H1 (cell line): ENCODE data around the gene FGGY. TPM values are rescaled to one million over a fixed set of nuclear protein-coding genes. Genes with fewer than 3 reads are reported as not detected.
A peak's percentile ranks its signal among the peaks of the same experiment; 100 is the strongest.

Source experiments
- CTCF ChIA-PET: fragments of 300-600 bp; sonication (Branson Sonifier 250); formaldehyde crosslinking; loops from one replicate; lab custom pipeline; 2021; ENCODE audit not compliant: partially characterized antibody; lab: Charles Lee
- POLR2A ChIA-PET: fragments of 300-600 bp; sonication (Branson Sonifier 250); formaldehyde crosslinking; loops from one replicate; lab custom pipeline; 2021; ENCODE audit warnings: inconsistent platforms; ENCODE audit not compliant: partially characterized antibody; lab: Charles Lee
- DNase-seq, 2 experiments: peaks; one replicate each; pipeline versions ENCODE4 v3.0.0 to v3.0.0-alpha.2; 2010 to 2022; ENCODE audit warnings: low spot score in 2 of 2, low read depth in 1 of 2, mixed read lengths in 1 of 2
- FAIRE-seq: peaks from 2 replicates; lab custom pipeline; 2011; peaks lifted over from hg19 to GRCh38; lab: Jason Lieb, UNC
- H2AFZ ChIP-seq: 2 replicates; pipeline ENCODE4 v1.8.1; 2012; ENCODE audit warnings: low read length, inconsistent platforms
- H2AK5ac ChIP-seq: 2 replicates; pipeline ENCODE4 v1.6.1; 2013; ENCODE audit warnings: low read depth, low read length
- H2BK120ac ChIP-seq: replicated peaks from 2 replicates; pipeline ENCODE3; 2013; ENCODE audit warnings: low read depth, low read length, inconsistent platforms
- H2BK12ac ChIP-seq: 2 replicates; pipeline ENCODE4 v1.6.1; 2013; ENCODE audit warnings: low read depth, low read length
- H2BK15ac ChIP-seq: 2 replicates; pipeline ENCODE4 v1.6.1; 2013; ENCODE audit warnings: low read length
- H2BK20ac ChIP-seq: 2 replicates; pipeline ENCODE4 v1.6.1; 2013; ENCODE audit warnings: low read length
- H2BK5ac ChIP-seq: 2 replicates; pipeline ENCODE4 v1.6.1; 2013; ENCODE audit warnings: low read depth, low read length
- H3K14ac ChIP-seq: 2 replicates; pipeline ENCODE4 v1.6.1; 2013; ENCODE audit warnings: inconsistent platforms; ENCODE audit not compliant: insufficient read length
- H3K18ac ChIP-seq: 2 replicates; pipeline ENCODE4 v1.6.1; 2013; ENCODE audit warnings: low read length; ENCODE audit errors: extremely low read depth
- H3K23ac ChIP-seq: 2 replicates; pipeline ENCODE4 v1.6.1; 2013; ENCODE audit warnings: inconsistent platforms; ENCODE audit not compliant: insufficient read length
- H3K23me2 ChIP-seq: 2 replicates; pipeline ENCODE4 v1.6.1; 2013; ENCODE audit warnings: low read depth, low read length
- H3K27ac ChIP-seq: 2 replicates; pipeline ENCODE4 v1.6.1; 2011; ENCODE audit warnings: low read depth, low read length, inconsistent platforms
- H3K27me3 ChIP-seq, 4 experiments: replicated peaks in 1 of 4; 1 replicate in 1 of 4; 2 replicates in 3 of 4; pipeline versions ENCODE4 v1.6.1 to v1.8.1; 2011 to 2013; ENCODE audit warnings: low read length in 3 of 4, mild to moderate bottlenecking in 3 of 4, inconsistent platforms in 2 of 4, mixed read lengths in 2 of 4, moderate library complexity in 1 of 4; ENCODE audit not compliant: control insufficient read depth in 3 of 4, insufficient read depth in 3 of 4; ENCODE audit errors: extremely low read depth in 1 of 4
- H3K36me3 ChIP-seq, 4 experiments: 2 replicates each; pipeline versions ENCODE4 v1.6.1 to v1.8.1; 2011 to 2013; ENCODE audit warnings: mild to moderate bottlenecking in 4 of 4, low read length in 3 of 4, moderate library complexity in 2 of 4, control low read depth in 1 of 4, inconsistent platforms in 1 of 4; ENCODE audit not compliant: insufficient read depth in 4 of 4, control insufficient read depth in 2 of 4
- H3K4ac ChIP-seq: replicated peaks from 2 replicates; pipeline ENCODE3; 2013; ENCODE audit warnings: low read length, low read depth, mixed read lengths, inconsistent platforms; ENCODE audit not compliant: insufficient read length
- H3K4me1 ChIP-seq, 4 experiments: replicated peaks in 1 of 4; 1 replicate in 1 of 4; 2 replicates in 3 of 4; pipeline versions ENCODE4 v1.6.1 to v1.8.1; 2011 to 2013; ENCODE audit warnings: low read length in 3 of 4, inconsistent platforms in 2 of 4, mixed read lengths in 1 of 4; ENCODE audit not compliant: insufficient read depth in 4 of 4, control insufficient read depth in 3 of 4
- H3K4me2 ChIP-seq, 2 experiments: 2 replicates each; pipeline versions ENCODE4 v1.6.1 to v1.8.1; 2011 to 2013; ENCODE audit warnings: low read depth in 2 of 2, low read length in 2 of 2, control low read depth in 1 of 2, inconsistent platforms in 1 of 2, mild to moderate bottlenecking in 1 of 2; ENCODE audit not compliant: insufficient read depth in 1 of 2
- H3K4me3 ChIP-seq, 4 experiments: fragments of 200-600, 300-600 bp in 1 of 4; sonication (generic), shearing (Covaris generic), sonication (Bioruptor Twin) in 1 of 4; 2 replicates each; pipeline versions ENCODE4 v1.5.1 to v1.8.1; 2011 to 2016; ENCODE audit warnings: low read length in 4 of 4, low read depth in 3 of 4, control low read depth in 2 of 4, inconsistent platforms in 2 of 4, mild to moderate bottlenecking in 2 of 4, mixed read lengths in 1 of 4, moderate library complexity in 1 of 4; ENCODE audit not compliant: insufficient read depth in 2 of 4; ENCODE audit errors: extremely low read depth in 1 of 4
- H3K56ac ChIP-seq: replicated peaks from 2 replicates; pipeline ENCODE3; 2013; ENCODE audit warnings: low read depth, mild to moderate bottlenecking, mixed read lengths, low read length, inconsistent platforms; ENCODE audit not compliant: insufficient read length
- H3K79me1 ChIP-seq: 2 replicates; pipeline ENCODE4 v1.6.1; 2013; ENCODE audit warnings: low read depth, low read length, control low read depth
- H3K79me2 ChIP-seq, 2 experiments: 2 replicates each; pipeline versions ENCODE4 v1.6.1 to v1.8.1; 2012 to 2013; ENCODE audit warnings: low read length in 2 of 2, mild to moderate bottlenecking in 2 of 2, inconsistent platforms in 1 of 2; ENCODE audit not compliant: insufficient read depth in 2 of 2, control insufficient read depth in 1 of 2
- H3K9ac ChIP-seq, 4 experiments: replicated peaks in 1 of 4; 1 replicate in 1 of 4; 2 replicates in 3 of 4; pipeline versions ENCODE4 v1.6.1 to v1.8.1; 2011 to 2013; ENCODE audit warnings: low read depth in 3 of 4, low read length in 3 of 4, control low read depth in 2 of 4, mild to moderate bottlenecking in 2 of 4, moderate library complexity in 2 of 4, inconsistent platforms in 1 of 4; ENCODE audit errors: extremely low read depth in 1 of 4
- H3K9me3 ChIP-seq, 2 experiments: 2 replicates each; pipeline versions ENCODE4 v1.6.1 to v1.8.1; 2012 to 2013; ENCODE audit warnings: mild to moderate bottlenecking in 2 of 2, moderate library complexity in 2 of 2, control low read depth in 1 of 2, inconsistent platforms in 1 of 2, low read depth in 1 of 2, low read length in 1 of 2, mixed read lengths in 1 of 2; ENCODE audit not compliant: insufficient read depth in 2 of 2
- H4K20me1 ChIP-seq, 2 experiments: replicated peaks in 1 of 2; 2 replicates each; pipeline versions ENCODE3 to v1.8.1; 2011 to 2013; ENCODE audit warnings: inconsistent platforms in 2 of 2, low read length in 2 of 2, mild to moderate bottlenecking in 1 of 2; ENCODE audit not compliant: insufficient read depth in 2 of 2, control insufficient read depth in 1 of 2
- H4K5ac ChIP-seq: 2 replicates; pipeline ENCODE4 v1.6.1; 2013; ENCODE audit warnings: low read length, low read depth, mixed read lengths, inconsistent platforms; ENCODE audit not compliant: insufficient read length
- H4K8ac ChIP-seq: 2 replicates; pipeline ENCODE4 v1.8.0; 2013; ENCODE audit warnings: mild to moderate bottlenecking, moderate library complexity, low read length, inconsistent platforms; ENCODE audit not compliant: insufficient read depth; ENCODE audit errors: extremely low read depth
- H4K91ac ChIP-seq: replicated peaks from 2 replicates; pipeline ENCODE3; 2013; ENCODE audit warnings: low read length, mixed read lengths, inconsistent platforms; ENCODE audit not compliant: insufficient read length
- ATF3 ChIP-seq: IDR thresholded peaks from 2 replicates; pipeline ENCODE4 v1.6.1; 2011; ENCODE audit warnings: low read depth, mild to moderate bottlenecking, low read length; ENCODE audit not compliant: insufficient read depth
- SUZ12 ChIP-seq: fragments of 200-600 bp; sonication (generic); IDR thresholded peaks from 2 replicates; pipeline ENCODE4 v1.6.1; 2012; ENCODE audit warnings: mild to moderate bottlenecking, inconsistent platforms, low read length, moderate library complexity, mixed read lengths
- WGBS, 2 experiments: shearing (Covaris generic) in 1 of 2; methylation state at CpG; one replicate each; pipeline versions ENCODE4 v1.1.6 to v1.1.7; 2013 to 2015; ENCODE audit warnings: low lambda C conversion rate in 2 of 2, mixed read lengths in 2 of 2, inconsistent platforms in 1 of 2, low coverage in 1 of 2, missing lambda C conversion rate in 1 of 2; ENCODE audit not compliant: insufficient replicate concordance in 2 of 2, insufficient coverage in 1 of 2, insufficient read length in 1 of 2; ENCODE audit errors: extremely low coverage in 1 of 2, missing lambda C conversion rate in 1 of 2; 5-methylcytosine and 5-hydroxymethylcytosine counted together
- polyA plus RNA-seq, 7 experiments: library from polyadenylated mRNA; depleted of rRNA in 3 of 7; stranded (reverse) in 5 of 7; unstranded in 2 of 7; fragments of >200 nt in 5 of 7; fragments of 200-250 nt in 2 of 7; gene quantifications; 1 replicate in 5 of 7; 2 replicates in 1 of 7; 4 replicates in 1 of 7; pipeline versions ENCODE4 v1.2.1 to v1.2.3, GENCODE V29; 2011 to 2013; ENCODE audit warnings: missing spikeins in 2 of 7, mixed read lengths in 2 of 7
- total RNA-seq: library from RNA; stranded (reverse); fragmentation: NEBNext Ultra II Directional; extraction: Animal tissue kit (Norgen Biotek cat#: 25700); gene quantifications from 2 replicates; pipeline ENCODE4 v1.2.1, GENCODE V29; 2021

FGGY gene
- total and polyA plus RNA-seq, 2 of the 8 experiments (the other 6 are each of a cell fraction or from before 2014, with no cell fraction given): 10.3 to 12.5 TPM

GRCh38 chr1:59294423-59294822 lies 2.5 kb upstream of the FGGY start:
- Histone ChIP-seq H3K4me2 (no peak overlapping the region), H3K23ac (no peak overlapping the region), H3K23me2 (peaks cover 9% of the 10 kb centered on the region), H3K27me3 (no peaks in the 10 kb centered on the region), H3K79me2 (no peaks in the 10 kb centered on the region), H4K5ac (no peak overlapping the region), H3K9ac (no peak overlapping the region; a peak in 1 of 7 replicates), H3K14ac (no peak overlapping the region), H3K27ac (no peak overlapping the region), H2BK20ac (no peak overlapping the region), H3K9me3 (no peaks in the 10 kb centered on the region), H3K56ac (no peak overlapping the region), H2BK15ac (no peak overlapping the region), H4K20me1 (no peaks in the 10 kb centered on the region), H3K4me1 (peaks cover 0 to 7% (median 3%) of the 10 kb centered on the region in 4 experiments; a peak in 4 of 7 replicates), H4K8ac (no peak overlapping the region), H2BK12ac (0 out of 2 replicates have a peak overlapping the region, but pooled peaks have one; percentile 29), H2AFZ (no peak overlapping the region), H3K4ac (no peak overlapping the region), H3K4me3 (no peak overlapping the region), H2AK5ac (no peak overlapping the region), H2BK120ac (no peak overlapping the region), H2BK5ac (no peak overlapping the region), H3K79me1 (no peaks in the 10 kb centered on the region; the same call in 1 of the 2 replicates), H3K18ac (no peak overlapping the region), H4K91ac (no peak overlapping the region), H3K36me3 (no peaks in the 10 kb centered on the region)
- 81% methylated on average over 4 of the region's 4 CpGs; no CpG with 5 or more reads in 1 of the 2 experiments for WGBS, 2 experiments
- FAIRE-seq (no peak), DNase-seq (no peak)
- POLR2A ChIA-PET: no interaction called here
- CTCF ChIA-PET: no interaction called here
- TF ChIP-seq ATF3 (no peak), SUZ12 (no peak)
